ENCODE measurements around the gene KDM5B.

GRCh38 chr1:202804126-202804525 lies 4.1 kb downstream of the KDM5B start:
- TF ChIP-seq CTCF (IDR thresholded peaks at IDR 0.05) (no peak), ZFX (IDR thresholded peaks at IDR 0.05; ENCODE audit: borderline replicate concordance) (no peak)
